ENCODE data around the gene GPR17.

DNA sequence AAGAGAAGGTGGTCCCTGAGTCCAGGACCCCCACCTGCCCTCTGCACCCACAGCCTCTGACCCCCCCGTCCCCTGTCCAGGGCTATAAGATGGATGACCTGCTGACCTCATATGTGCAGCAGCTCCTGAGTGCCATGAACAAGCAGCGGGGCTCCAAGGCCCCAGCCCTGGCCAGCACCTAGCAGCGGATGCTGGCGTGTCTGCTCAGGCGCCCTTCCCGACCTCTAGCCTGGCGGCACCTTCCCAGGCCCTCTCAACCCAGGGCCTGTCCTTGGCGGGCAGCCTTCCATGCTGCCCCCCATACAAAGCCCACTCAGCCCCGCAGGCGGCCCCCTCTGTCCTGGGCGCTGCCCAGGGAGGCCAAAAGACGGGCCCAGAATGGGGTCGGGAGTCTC lies 8.7 kb upstream of the GPR17 start:
- no peak for TF ChIP-seq ZFP3 (CRISPR knock-in tag; IDR thresholded peaks at IDR 0.05)
- TF ChIP-seq, protein P1, sequence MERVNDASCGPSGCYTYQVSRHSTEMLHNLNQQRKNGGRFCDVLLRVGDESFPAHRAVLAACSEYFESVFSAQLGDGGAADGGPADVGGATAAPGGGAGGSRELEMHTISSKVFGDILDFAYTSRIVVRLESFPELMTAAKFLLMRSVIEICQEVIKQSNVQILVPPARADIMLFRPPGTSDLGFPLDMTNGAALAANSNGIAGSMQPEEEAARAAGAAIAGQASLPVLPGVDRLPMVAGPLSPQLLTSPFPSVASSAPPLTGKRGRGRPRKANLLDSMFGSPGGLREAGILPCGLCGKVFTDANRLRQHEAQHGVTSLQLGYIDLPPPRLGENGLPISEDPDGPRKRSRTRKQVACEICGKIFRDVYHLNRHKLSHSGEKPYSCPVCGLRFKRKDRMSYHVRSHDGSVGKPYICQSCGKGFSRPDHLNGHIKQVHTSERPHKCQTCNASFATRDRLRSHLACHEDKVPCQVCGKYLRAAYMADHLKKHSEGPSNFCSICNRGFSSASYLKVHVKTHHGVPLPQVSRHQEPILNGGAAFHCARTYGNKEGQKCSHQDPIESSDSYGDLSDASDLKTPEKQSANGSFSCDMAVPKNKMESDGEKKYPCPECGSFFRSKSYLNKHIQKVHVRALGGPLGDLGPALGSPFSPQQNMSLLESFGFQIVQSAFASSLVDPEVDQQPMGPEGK (CRISPR knock-in tag; IDR thresholded peaks at IDR 0.05; ENCODE audit: borderline replicate concordance): no peak

All from SK-N-SH treated with all-trans-retinoic acid at 6 μM for 48 hours (cell line).